Activated naive CD4-positive, alpha-beta T cell treated with anti-CD3 and anti-CD28 coated beads, Interleukin-2, amount 50 U/mL, for 72 hours (primary cell): Measurements from ENCODE around the gene CYP11A1. TPM values are rescaled to one million over a fixed set of nuclear protein-coding genes. Genes with fewer than 3 reads are reported as not detected.

Experiments used
- ATAC-seq, 2 donors: fragments of 150-1000 bp; cut with Tn5 transposase; 2 replicates each; pipeline ENCODE4 v1.10.0; 2021; ENCODE audit warnings: mild to moderate bottlenecking in 2 of 2, moderate library complexity in 2 of 2
- DNase-seq, 2 donors: peaks; one replicate each; pipeline ENCODE4 v3.0.0; 2021 to 2022; ENCODE audit warnings: low spot score in 2 of 2
- H3K27ac Mint-ChIP-seq, 2 donors: one replicate each; pipeline ENCODE4 v1.8.0; 2022; ENCODE audit warnings: mild to moderate bottlenecking in 2 of 2, mixed read lengths in 2 of 2
- H3K36me3 Mint-ChIP-seq, 2 donors: one replicate each; pipeline ENCODE4 v1.8.0; 2022; ENCODE audit warnings: mixed read lengths in 2 of 2
- H3K9me3 Mint-ChIP-seq, 2 donors: one replicate each; pipeline ENCODE4 v1.8.0; 2022; ENCODE audit warnings: mixed read lengths in 2 of 2
- total RNA-seq, 2 donors: library from RNA; stranded (reverse); gene quantifications; one replicate each; pipeline ENCODE4 v1.2.3, GENCODE V29; 2022

CYP11A1 gene
- total RNA-seq, 2 donors from 2014 or later = 0.59 TPM; not detected in 1

DNA sequence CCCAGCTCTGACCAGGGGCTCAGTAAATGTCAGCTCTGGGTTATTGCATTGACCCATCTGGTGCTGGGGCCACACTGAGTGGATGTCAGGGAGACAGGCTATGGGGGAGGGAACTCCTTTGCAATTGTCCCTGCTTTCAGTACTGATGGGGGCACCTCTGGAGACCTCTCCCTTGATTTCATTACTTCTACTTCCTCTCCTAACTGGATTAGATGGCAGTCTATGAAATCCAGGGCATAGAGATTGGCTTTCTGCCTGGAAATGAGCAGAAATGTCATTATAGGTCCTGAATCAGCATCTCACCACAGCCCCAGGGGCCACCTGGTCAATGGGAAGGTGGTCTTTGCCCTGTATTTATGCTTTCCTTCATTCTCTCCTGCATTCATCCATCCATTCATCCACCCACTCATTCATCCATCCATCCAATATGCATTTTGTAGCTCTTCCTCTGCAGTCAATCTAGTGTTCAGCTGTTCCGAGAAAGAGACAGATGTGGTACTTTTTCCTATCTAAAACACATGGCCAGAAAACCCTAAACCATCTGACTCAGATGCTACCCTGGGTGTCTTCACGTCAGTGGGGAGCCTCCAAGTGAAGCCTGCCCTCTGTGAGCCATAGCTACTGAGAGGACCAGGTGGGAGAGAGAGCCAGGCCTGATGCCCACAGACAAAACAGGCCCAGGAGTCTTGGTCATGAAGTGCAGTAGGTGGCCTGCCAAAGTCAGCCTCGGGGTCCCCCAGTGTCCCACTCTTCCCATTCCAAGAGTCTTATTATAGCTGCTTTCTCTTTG, 74.2 kb downstream of the CYP11A1 start:
- DNase-seq (no peak), ATAC-seq (no peak)
- H3K27ac Mint-ChIP-seq = no peak overlapping the region
- H3K36me3 Mint-ChIP-seq = no peaks in the 10 kb centered on the region
- H3K9me3 Mint-ChIP-seq = peaks cover 0 to 11% of the 10 kb centered on the region in 2 donors

- DNase-seq (peak; percentile 63 to 83), ATAC-seq (peak; percentile 78 to 84)
- no peaks in the 10 kb centered on the region for H3K36me3 Mint-ChIP-seq
- H3K27ac Mint-ChIP-seq = no peak overlapping the region
- peaks cover 0 to 11% of the 10 kb centered on the region in 2 donors for H3K9me3 Mint-ChIP-seq
Observed at GRCh38 chr15:74291101-74292071, 76.1 kb downstream of the CYP11A1 start.

- ATAC-seq = peak in 1 of 2 donors; percentile 65
- Mint-ChIP-seq H3K36me3 (no peaks in the 10 kb centered on the region), H3K27ac (no peak overlapping the region), H3K9me3 (peaks cover 0 to 11% of the 10 kb centered on the region in 2 donors)
- DNase-seq = no peak
Observed at GRCh38 chr15:74290645-74291044, 76.8 kb downstream of the CYP11A1 start.

- DNase-seq (no peak), ATAC-seq (no peak)
- H3K9me3 Mint-ChIP-seq = peaks cover 0 to 6% of the 10 kb centered on the region in 2 donors
- H3K27ac Mint-ChIP-seq = no peak overlapping the region
- H3K36me3 Mint-ChIP-seq = no peaks in the 10 kb centered on the region
Observed at GRCh38 chr15:74289671-74290070, 77.8 kb downstream of the CYP11A1 start.

Other genes with a start within 250 kb of the CYP11A1 start
- gene ISLR2, start 237.1 kb downstream of the CYP11A1 start, total RNA-seq = not detected
- gene ISLR, start 193.9 kb downstream of the CYP11A1 start, total RNA-seq = not detected
- under 1 TPM in 1 of 2 donors, not detected in 1; 0.14 TPM for gene STRA6, start 164.9 kb downstream of the CYP11A1 start, total RNA-seq
- gene CCDC33, start 131.3 kb downstream of the CYP11A1 start, total RNA-seq = not detected
- gene SEMA7A, start 66.3 kb upstream of the CYP11A1 start, total RNA-seq = 10 to 100 TPM; 47.8 to 53.6 TPM
- gene UBL7, start 93.5 kb upstream of the CYP11A1 start, total RNA-seq = 10 to 100 TPM; 43.3 to 50.4 TPM
- gene ARID3B, start 173.6 kb upstream of the CYP11A1 start, total RNA-seq = 10 to 100 TPM; 25.7 to 37.7 TPM
- gene CLK3, start 248.2 kb upstream of the CYP11A1 start, total RNA-seq = 100 to 1,000 TPM; 160 to 176 TPM